ENCODE measurements around the gene NOVA2. TPM values are rescaled to one million over a fixed set of nuclear protein-coding genes. Genes with fewer than 3 reads are reported as not detected.

NOVA2 gene
- total RNA-seq, 1 experiment from 2014 or later, result not detected

- TF ChIP-seq CTCF (conservative IDR thresholded peaks at IDR 0.05) (no peak), EZH2 (IDR thresholded peaks at IDR 0.05; ENCODE audit: low read depth) (no peak)
- Histone ChIP-seq H3K27me3 (ENCODE audit: insufficient read depth, low read depth) (no peaks in the 10 kb centered on the region), H3K4me2 (peak overlapping the region; percentile 97), H4K20me1 (ENCODE audit: insufficient read depth) (peaks cover 5% of the 10 kb centered on the region; the same call in 1 of the 2 replicates), H2AFZ (no peak overlapping the region), H3K36me3 (ENCODE audit: low read depth) (no peaks in the 10 kb centered on the region), H3K79me2 (ENCODE audit: low read depth) (no peaks in the 10 kb centered on the region), H3K4me1 (replicated peaks; ENCODE audit: insufficient read depth) (peaks cover 7% of the 10 kb centered on the region; the same call in 1 of the 2 replicates), H3K9me2 (ENCODE audit: insufficient read depth) (no peaks in the 10 kb centered on the region), H3K27ac (no peak overlapping the region), H3K9me3 (ENCODE audit: insufficient read depth, low read depth) (no peaks in the 10 kb centered on the region), H3F3A (ENCODE audit: insufficient read depth, low read depth) (peaks cover 6% of the 10 kb centered on the region), H3K4me3 (no peak overlapping the region; the same call in 1 of the 2 replicates)
- no peak for DNase-seq
- ChIA-PET CTCF (interaction anchor here (0.5 to 0.9 kb wide), 7 partner anchors 49 to 375 kb away, joined by 3 to 6 read pairs (median 4); partner anchors contain the start of genes MYPOP and SIX5), POLR2A (ENCODE audit: unreplicated experiment) (no interaction called here)
- no TSS peak for BruUV-seq (replicated peaks)
- intact Hi-C loops (cut with micrococcal nuclease; ENCODE audit: unreplicated experiment), result loop anchor here (5.0 kb wide), 1 partner anchor 134 kb away; no protein-coding TSS in a partner anchor
These were observed 42.2 kb upstream of the NOVA2 start for GRCh38 chr19:46015687-46016425.

GRCh38 chr19:46014941-46015686 lies 41.4 kb upstream of the NOVA2 start:
- DNase-seq, result peak; percentile 59 to 83
- POLR2A ChIA-PET (ENCODE audit: unreplicated experiment), result interaction anchor here (0.6 to 0.7 kb wide), 2 partner anchors 20 to 117 kb away, joined by 3 to 5 read pairs; partner anchors contain the start of gene CCDC61

More at GRCh38 chr19:46014941-46015686, 41.4 kb upstream of the NOVA2 start:
- H3K4me3 ChIP-seq, result peak overlapping the region; percentile 53; the same call in 1 of the 2 replicates
- H3F3A ChIP-seq (ENCODE audit: insufficient read depth, low read depth), result peaks cover 4% of the 10 kb centered on the region
- intact Hi-C loops (cut with micrococcal nuclease; ENCODE audit: unreplicated experiment), result loop anchor here (5.0 kb wide), 1 partner anchor 133 kb away; no protein-coding TSS in a partner anchor
- 0 out of 2 replicates have a peak overlapping the region, but pooled peaks have one; percentile 47 for H2AFZ ChIP-seq
- no peaks in the 10 kb centered on the region for H3K79me2 ChIP-seq (ENCODE audit: low read depth)
- no peaks in the 10 kb centered on the region for H3K9me3 ChIP-seq (ENCODE audit: insufficient read depth, low read depth)
- peaks cover 7% of the 10 kb centered on the region; the same call in 1 of the 2 replicates for H3K4me1 ChIP-seq (replicated peaks; ENCODE audit: insufficient read depth)
- CTCF ChIA-PET, result interaction anchor here (0.6 kb wide), 1 partner anchor 1101 kb away, joined by 8 read pairs; no protein-coding TSS in a partner anchor
- no peaks in the 10 kb centered on the region for H3K9me2 ChIP-seq (ENCODE audit: insufficient read depth)
- H3K4me2 ChIP-seq, result peak overlapping the region; percentile 69
- H3K27ac ChIP-seq, result no peak overlapping the region
- peaks cover 5% of the 10 kb centered on the region; the same call in 1 of the 2 replicates for H4K20me1 ChIP-seq (ENCODE audit: insufficient read depth)
- TF ChIP-seq EZH2 (IDR thresholded peaks at IDR 0.05; ENCODE audit: low read depth) (no peak), CTCF (conservative IDR thresholded peaks at IDR 0.05) (no peak)
- no peaks in the 10 kb centered on the region for H3K36me3 ChIP-seq (ENCODE audit: low read depth)
- H3K27me3 ChIP-seq (ENCODE audit: insufficient read depth, low read depth), result no peaks in the 10 kb centered on the region
- BruUV-seq (replicated peaks), result no TSS peak
